Right ventricle myocardium superior (tissue), 1 donor: ENCODE results near the gene PKD1L1. TPM values are rescaled to one million over a fixed set of nuclear protein-coding genes. Genes with fewer than 3 reads are reported as not detected.
"Not testable (repeated sequence)": the region's sequence is repeated elsewhere in the genome, so short reads cannot be mapped to it uniquely, and the experiment has no call there.

Experiments
- ATAC-seq: fragments of 200-7000 bp; cut with Tn5 transposase; one replicate; pipeline ENCODE4 v1.9.1; 2020; ENCODE audit warnings: mild to moderate bottlenecking; ENCODE audit not compliant: poor library complexity
- DNase-seq: peaks from one replicate; pipeline ENCODE4 v3.0.0-alpha.2; 2020
- intact Hi-C: fragments of 100-400 bp; cut with DNase I; formaldehyde crosslinking; loops from one replicate; pipeline ENCODE4 v1.11.2; 2022
- total RNA-seq: library from RNA; stranded (reverse); fragmentation: NEBNext Ultra II Directional; extraction: Animal tissue kit (Norgen Biotek cat#: 25700); gene quantifications from one replicate; pipeline ENCODE4 v1.2.1, GENCODE V29; 2021
- donor health status: DM: no; HTN: yes; CAD: no; lungs with severe emphysema.

Gene PKD1L1
- total RNA-seq, 1 donor from 2014 or later, result 1.9 TPM

DNA sequence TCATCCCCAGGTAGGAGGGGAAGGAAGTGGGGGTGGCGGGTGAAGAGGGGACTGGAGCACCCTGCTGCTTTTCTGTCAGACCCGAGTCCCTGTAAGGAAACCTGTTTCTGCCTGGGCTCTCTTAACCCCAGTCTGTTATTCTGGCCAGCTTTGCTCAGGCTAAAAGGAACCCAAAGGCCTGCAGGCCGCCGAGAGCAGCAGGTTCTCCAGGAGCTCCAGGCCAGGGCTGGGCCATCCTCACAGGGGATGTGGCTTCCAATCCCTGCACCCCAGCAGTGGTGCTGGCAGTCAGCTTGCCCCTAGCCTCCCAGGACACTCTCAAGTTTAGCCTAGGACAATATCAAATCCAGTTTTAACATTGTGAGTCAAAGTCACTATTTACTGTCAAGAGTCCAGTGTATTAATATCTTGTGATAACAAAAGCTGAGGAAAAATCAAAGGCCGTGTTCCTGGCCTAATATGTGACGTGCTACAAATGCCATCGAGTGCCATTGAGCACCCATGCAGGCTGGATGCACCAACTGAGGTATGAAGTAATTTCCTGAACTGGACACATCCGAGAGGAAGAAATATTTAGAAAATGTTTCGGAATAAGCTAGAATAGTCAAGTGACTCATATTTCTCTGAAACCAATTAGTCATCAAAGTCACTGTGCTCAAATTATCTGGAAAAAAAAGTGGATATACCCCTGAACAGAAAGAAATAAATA lies 7.0 kb downstream of the PKD1L1 start:
- DNase-seq (no peak), ATAC-seq (peak; percentile 64)
- intact Hi-C loops, result no loop called here

DNA sequence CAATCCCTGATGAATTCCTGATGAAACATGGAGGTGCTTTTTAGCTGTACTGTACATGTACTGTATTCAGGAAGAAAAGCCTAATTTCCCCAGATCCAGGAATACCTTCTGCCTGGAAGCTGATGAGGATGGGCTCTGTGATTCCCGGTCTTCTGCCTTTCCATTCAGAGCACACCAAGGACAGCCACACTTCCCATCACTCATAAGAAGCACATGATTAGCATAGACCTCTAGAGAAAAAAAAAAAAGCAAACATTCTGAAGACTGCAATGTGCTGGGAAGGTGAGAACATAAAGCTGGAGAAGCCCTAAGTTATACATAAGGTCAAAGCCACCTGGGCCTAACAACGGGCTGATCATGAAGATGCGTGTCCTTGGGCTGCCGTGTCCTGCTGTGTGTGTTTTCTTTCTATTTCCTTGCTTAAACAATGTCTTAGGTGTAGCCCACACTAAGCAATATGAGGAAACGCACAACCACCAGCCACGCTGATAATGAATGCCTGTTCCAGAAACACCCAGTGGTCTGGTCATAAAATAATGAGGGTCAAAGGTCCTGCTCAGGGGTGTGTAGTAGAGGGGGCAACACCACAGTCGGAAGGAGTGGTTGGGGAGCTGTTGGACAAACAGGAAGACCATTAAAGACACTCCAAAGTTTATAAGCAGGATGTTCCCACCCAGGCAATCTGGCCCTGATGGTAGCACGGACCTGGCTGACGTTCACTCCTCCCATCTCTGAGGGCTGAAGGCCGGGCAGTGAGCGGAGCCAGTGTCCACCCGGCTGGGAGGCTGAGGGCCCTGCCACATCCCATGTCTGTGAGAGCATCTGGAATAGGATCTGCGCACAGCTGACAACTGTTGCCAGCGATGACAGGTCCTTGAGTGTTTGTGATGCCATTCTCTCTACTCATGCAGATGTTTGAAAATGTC lies 7.9 kb downstream of the PKD1L1 start:
- ATAC-seq, result peak; percentile 75
- intact Hi-C loops, result no loop called here
- DNase-seq, result peak; percentile 59

DNA sequence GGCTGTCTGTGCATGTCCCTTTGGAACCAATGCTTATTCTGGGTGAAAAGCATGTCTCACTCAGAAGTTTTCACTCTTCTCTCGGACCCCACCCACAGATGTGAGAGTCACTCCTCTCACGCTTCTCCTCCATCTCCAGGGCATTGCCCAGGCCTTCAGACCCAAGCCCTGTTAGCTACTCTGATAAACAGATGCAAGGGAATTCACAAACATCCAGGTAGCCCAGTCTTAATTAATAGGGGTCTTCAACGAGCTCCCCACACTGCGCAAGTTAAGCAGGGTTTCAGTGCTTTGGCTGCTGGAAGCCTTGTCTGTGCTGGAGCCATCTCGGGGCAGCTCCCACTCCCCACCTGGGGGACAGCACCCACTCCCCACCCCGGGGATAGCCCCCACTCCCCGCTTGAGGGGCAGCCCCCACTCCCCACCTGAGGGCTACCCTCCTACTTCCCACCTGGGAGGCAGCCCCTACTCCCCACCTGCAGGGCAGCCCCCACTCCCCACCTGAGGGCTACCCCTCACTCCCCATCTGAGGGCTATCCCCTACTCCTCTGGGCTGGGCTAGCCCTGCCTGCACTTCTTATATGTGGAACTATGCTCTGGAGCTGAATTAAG lies 8.7 kb downstream of the PKD1L1 start:
- no peak for ATAC-seq
- intact Hi-C loops, result no loop called here
- no peak for DNase-seq

DNA sequence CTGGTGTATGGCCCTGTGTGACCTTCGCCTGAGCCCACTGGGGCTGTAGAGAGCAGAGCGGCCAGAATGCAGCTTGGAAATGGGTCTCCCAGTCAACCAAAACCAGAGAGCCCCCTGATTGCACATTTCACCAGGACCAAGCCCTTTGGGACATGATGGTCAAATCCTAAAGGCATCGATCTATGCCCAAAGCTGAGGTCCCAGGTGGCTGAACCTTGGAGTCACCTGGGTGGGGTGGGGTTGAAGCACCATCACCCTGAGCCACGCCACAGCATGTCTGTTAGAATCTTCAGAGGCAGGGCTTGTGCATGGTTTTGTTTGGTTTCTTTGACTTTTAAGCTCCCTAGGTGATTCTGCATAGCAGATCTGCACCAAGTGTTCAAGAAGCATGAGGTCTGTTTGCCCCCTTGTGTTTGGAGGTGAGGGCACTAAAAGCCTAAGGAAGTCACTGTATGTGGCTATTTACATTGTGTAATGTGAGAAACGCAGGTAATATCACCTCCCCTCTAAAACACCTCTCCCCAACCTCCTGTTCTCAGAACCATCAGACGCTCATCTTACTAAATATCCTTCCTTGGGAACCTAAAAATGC lies 9.6 kb downstream of the PKD1L1 start:
- intact Hi-C loops, result no loop called here
- ATAC-seq, result no peak

DNA sequence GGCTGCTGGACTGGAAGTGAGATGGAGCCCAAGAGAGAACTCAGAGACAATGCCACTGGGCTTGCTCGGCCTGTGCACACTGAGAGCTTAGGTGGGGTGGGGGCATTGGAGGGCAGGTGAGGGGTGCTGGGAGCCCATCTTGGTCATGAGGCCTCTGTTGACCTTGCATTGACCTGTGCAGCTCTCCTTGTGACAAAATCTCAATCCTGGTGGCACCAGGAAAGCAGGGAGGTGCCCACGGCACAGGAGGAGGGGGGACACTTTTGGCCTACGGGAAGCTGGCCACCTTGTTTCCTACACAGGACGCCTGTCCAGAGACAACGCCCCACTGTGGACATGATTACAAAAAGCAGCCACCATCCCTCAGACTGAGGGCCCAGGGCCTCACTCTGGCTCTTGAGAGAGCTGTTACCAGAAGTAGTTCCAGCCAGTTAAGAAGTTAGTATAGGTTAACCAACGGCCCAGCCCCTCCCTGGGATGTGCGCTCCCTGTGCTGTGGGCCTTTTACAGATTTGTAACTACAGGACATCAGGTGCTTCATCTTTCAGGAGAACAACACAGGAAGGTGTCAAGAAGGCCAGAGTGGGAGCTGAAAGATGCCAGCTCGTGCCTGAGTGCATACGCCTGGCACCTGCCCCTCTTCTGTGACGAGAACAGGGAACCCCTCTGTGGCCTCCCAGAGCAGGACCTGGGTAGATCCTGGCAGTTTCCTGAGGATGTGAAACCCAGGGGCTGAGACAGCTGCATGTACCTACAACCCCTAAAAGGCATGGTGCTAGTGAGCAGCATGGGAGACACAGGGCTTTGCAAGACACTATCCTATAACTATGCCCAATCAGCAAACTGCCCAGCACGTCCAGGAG lies 10.3 kb downstream of the PKD1L1 start:
- intact Hi-C loops, result no loop called here

More for the DNA sequence above, 9.6 kb downstream of the PKD1L1 start:
- no peak for DNase-seq

DNA sequence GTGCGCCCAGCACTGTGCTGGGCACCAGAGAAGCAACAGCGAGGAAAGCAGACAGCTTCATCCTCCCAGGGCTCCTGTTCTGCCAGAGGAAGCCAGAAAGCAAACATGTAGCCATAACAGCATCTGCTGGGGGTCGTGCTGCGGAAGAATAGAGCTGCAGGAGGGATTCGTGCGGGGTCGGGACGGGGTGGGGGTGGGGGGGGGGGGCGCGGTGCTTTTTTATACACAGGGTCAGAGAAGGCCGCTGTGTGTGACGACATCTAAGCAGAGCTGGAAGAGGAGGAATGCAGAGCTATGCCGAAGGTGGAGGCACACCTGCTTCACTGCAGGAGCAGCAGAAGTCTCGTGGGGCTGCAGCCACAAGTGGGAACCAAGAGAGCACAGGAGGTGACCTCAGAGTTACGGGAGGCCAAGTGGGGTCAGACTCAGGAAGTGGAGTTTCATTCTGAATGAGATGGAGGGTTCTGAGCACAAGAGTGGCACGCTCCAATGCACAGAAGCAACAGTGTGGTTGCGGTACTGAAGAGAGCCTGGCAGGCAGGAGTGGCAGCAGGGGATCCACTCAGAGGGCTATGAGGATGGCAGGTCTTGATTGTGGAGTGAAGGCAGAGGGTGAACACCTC lies 11.1 kb downstream of the PKD1L1 start:
- DNase-seq (no peak), ATAC-seq (no peak)
- intact Hi-C loops, result no loop called here

More for the DNA sequence above, 10.3 kb downstream of the PKD1L1 start:
- ATAC-seq (no peak), DNase-seq (no peak)

DNA sequence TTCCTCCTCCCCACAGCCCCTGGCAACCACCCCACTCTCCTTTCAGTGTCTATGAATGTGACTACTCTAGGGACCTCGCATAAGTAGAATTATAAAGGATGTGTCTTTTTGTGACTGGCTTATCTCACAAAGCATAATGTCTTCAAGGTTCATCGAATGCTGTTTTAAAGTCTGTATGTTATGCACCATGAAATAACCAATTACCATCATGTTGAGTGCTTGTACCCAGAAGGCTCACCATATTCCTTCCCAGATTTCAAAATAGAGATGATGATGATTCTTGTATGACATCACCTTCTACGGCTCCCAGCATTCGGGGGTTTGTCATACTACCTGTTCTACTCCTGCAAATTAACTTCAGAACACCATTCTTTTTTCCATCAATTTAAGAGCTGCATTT lies 11.9 kb downstream of the PKD1L1 start:
- intact Hi-C loops, result no loop called here
- DNase-seq (no peak), ATAC-seq (no peak)

DNA sequence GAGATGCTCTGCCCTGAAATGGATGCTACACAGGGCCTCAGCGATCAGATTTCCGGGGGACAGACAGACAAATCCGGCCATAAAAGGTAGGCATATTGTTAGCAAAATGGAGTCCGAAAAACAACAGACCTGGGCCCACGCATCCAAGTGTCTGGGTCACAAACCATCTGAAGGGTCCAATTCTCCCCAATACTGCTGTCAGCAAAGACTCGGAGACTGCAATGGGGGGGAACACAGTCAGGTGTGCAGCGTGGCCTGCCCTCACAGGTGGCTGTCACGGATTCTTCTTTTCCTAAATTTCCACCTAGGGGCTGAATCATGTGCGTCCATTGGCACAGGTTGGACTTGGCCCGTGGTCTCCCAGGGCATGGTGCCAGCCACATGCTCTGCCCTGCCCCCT lies 12.9 kb downstream of the PKD1L1 start:
- no peak for DNase-seq

DNA sequence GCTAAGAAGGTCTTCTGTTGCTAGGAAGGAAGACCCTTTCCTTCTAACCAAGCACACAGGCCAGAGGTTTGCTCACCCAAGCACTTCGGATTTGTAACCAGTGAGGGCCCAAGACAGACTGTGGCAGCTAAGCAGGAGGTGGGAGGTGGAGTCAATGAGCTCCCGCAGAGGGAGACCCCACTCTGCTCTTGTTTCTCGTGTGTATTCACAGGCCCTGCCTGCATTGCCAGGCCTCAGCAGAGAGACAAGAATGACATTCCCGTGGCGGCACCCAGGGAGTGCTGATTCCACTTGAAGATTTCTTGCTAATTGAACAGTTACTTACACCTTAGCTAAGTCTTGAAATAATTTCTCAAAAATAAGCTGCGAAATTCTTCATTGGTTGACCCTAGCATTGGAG lies 13.4 kb downstream of the PKD1L1 start:
- intact Hi-C loops, result no loop called here
- DNase-seq (no peak), ATAC-seq (no peak)

More for the DNA sequence above, 12.9 kb downstream of the PKD1L1 start:
- intact Hi-C loops, result no loop called here
- no peak for ATAC-seq

DNA sequence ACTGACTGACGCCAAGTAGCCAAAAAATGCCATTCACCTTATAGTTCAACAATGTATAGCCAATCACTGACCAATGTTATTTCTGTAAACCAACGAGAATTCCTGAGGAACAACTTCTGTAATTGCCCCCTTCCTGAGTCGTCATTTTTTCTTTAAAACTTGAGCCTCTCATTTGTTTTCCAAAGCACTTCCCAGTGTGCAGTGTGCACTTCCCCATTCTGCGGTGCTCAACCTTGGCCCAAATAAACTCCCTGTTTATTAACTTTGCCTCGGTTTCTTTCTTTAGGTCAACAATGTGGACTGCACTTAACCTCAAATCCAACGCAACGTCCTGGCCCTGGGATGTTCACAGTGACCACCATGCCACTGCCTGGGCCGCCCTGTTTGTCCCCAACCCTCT lies 15.1 kb downstream of the PKD1L1 start:
- ATAC-seq (no peak), DNase-seq (no peak)
- intact Hi-C loops, result no loop called here

DNA sequence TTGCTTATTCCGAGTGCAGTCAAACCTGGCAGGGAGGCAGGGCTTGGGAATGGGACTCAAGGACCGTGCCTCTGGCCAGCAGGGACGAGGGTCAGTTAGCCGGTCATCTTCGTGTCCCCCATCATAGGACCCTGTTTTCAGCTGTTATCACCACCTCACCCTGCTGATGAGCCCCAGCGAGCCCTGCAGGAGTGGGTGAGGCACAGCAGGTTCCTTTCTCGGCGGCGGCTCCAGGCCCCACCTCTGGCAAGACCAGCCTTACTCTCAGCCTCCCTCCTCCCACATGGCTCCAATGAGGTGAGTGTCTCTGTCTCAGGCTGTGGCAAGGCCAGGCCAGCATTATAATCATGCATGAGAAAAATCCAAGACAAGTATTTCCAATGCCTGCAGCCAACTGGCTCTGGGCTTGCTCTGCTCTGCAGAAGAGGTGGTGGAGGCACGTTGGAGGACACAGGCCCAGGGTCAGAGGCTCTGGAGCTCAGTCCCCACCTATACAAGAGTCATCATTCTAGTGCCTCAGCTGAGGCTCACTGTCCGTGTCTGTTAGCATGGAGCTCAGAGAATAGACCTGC lies 15.7 kb downstream of the PKD1L1 start:
- intact Hi-C loops, result no loop called here
- DNase-seq, result no peak
- ATAC-seq, result peak; percentile 60

DNA sequence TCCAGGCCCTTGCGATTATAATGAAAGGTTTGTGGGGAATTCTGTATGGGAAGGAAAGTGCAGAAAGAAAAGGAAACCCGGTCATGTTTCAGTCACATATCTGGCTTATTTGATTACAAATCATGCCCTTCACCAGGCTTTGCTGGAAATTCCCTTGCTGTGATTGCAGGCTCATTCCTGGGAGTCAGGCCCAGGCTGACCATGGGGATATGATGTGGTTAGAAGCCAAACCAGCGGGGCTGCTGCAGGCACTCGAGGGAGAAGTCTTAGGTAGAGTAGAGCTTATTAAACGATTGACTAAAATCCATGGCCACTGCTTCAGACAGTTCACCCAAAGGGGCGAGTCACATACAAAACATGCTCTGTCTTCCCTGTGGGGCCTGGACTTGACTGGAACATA lies 16.2 kb downstream of the PKD1L1 start:
- peak; percentile 40 for ATAC-seq

DNA sequence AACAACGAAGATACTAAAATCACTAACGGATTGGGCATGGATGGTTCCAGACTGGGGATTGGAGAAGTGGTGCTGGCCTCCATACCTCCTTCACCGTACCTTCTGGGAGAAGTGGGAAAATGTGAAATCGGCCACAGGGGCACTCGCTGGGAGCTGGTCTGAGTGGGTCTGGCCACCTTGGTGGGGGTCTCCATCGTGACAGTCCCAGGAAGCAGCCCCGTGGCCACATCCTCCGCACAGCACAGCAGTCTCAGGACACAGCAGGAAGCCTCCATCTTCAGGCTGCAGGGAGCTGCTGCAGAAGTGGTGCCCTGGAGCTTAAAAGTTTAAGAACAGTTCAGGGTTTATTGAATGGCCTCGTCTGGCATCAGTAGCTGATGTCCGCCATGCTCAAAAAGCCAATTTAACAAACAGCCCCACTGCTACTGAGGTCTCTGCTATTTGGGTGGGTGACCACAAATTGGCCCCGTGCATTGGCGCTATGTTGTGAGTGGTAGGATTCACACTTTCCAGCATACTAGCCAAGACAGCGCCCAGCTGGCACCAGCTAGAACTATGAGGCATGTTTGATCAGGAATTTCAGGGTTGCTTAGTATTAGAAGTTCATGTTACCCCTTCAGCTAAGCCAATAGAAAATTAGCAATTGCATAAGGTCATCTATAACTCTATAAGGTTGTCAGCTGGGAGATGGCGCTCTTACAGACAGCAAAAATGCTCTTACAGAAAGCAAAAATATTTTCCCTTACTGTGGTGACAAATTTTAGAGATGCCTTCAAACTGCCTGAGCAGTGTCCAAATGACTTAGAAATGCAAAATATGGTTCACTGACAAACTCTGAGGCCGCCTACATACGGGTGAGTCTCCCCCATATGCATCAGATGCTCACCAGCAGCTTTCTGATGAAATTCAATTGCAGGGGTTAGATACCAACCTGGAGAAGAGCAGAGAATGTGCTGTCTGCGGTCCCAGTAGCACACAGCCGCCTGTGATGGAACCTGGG lies 17.0 kb downstream of the PKD1L1 start:
- DNase-seq (no peak), ATAC-seq (no peak)
- intact Hi-C loops, result no loop called here

More for the DNA sequence above, 16.2 kb downstream of the PKD1L1 start:
- DNase-seq, result no peak
- intact Hi-C loops, result no loop called here

DNA sequence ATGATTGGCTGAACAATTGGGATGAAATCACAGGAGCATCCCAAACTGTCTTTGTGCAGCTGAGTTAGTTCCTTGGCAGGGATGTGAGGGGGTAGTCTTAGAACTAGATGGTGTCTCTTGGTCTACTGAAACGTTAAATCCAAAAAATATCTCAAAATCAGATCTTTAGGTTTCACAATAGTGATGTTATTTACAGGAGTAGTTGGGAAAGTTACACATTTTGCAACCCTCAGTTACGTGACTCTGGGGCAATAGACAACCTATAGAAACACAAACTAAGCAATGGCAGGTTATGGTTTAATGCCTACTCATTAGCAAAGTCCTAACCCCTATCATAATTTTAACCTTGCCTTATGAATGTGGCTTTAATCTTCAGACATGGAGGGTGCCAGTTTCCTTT lies 24.0 kb downstream of the PKD1L1 start:
- intact Hi-C loops, result no loop called here
- ATAC-seq (no peak), DNase-seq (no peak)

DNA sequence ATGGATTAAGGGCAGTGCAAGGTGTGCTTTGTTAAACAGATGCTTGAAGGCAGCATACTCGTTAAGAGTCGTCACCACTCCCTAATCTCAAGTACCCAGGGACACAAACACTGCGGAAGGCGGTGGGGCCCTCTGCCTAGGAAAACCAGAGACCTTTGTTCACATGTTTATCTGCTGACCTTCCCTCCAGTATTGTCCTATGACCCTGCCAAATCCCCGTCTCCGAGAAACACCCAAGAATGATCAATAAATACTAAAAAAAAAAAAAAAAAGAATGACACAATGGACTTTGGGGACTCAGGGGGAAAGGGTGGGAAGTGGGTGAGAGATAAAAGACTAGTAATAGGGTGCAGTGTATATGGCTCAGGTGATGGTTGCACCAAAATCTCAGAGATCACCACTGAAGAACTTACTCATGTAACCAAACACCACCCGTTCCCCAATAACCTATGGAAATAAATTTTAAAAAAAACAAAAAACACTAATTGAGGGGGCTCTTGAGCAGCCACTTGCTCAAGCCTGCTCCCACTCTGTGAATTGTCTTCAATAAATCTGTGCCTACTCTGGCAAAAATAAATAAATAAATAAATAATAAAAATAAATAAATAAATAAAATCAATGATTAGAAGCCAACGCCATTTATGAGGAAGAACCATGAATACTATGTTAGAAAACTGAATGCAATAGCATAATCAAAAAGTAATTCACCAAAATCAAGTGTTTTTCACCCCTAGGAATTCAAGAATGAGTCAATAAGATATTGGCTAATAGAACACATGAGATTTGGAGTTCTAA lies 25.0 kb downstream of the PKD1L1 start:
- ATAC-seq, DNase-seq, intact Hi-C loops: not testable (repeated sequence)

DNA sequence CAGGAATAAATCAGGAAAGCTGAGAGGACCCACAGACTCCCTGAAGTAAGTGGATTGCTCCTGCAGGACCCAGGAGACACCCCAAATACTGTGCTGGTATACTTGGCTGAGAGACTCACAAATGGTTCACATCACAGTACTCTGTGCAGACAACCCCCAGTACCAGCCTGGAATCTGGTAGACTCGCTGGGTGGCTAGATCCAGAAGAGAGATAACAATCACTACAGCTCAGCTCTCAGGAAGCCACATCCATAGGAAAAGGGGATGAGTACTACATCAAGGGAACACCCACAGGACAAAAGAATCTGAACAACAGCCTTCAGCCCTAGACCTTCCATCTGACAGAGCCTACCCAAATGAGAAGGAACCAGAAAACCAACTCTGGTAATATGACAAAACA lies 31.8 kb downstream of the PKD1L1 start:
- intact Hi-C loops, DNase-seq, ATAC-seq: not testable (repeated sequence)
